Endodermal cell (in vitro differentiated cells): ENCODE data around the gene ELMO1. TPM values are rescaled to one million over a fixed set of nuclear protein-coding genes. Genes with fewer than 3 reads are reported as not detected.

ENCODE experiments used
- DNase-seq: peaks from one replicate; pipeline ENCODE4 v3.0.0-alpha.2; 2017
- H3K27ac ChIP-seq: 2 replicates; pipeline ENCODE4 v1.5.1; 2013; ENCODE audit warnings: mild to moderate bottlenecking, low read depth, low read length, moderate library complexity
- H3K27me3 ChIP-seq: 2 replicates; pipeline ENCODE4 v1.6.1; 2013; ENCODE audit warnings: mild to moderate bottlenecking, low read length, moderate library complexity; ENCODE audit not compliant: insufficient read depth, control insufficient read depth, poor library complexity, severe bottlenecking
- H3K36me3 ChIP-seq: 2 replicates; pipeline ENCODE4 v1.7.0; 2013; ENCODE audit warnings: mild to moderate bottlenecking, low read length, moderate library complexity; ENCODE audit not compliant: control insufficient read depth, insufficient read depth
- H3K4me1 ChIP-seq: one replicate; pipeline ENCODE4 v1.7.0; 2013; ENCODE audit warnings: low read length; ENCODE audit not compliant: control insufficient read depth, insufficient read depth
- H3K4me3 ChIP-seq: 2 replicates; pipeline ENCODE4 v1.5.1; 2013; ENCODE audit warnings: mild to moderate bottlenecking, low read length, moderate library complexity
- H3K9ac ChIP-seq: 2 replicates; pipeline ENCODE4 v1.6.1; 2013; ENCODE audit warnings: mild to moderate bottlenecking, low read length, moderate library complexity; ENCODE audit not compliant: poor library complexity, severe bottlenecking; ENCODE audit errors: extremely low read depth
- H3K9me3 ChIP-seq: 2 replicates; pipeline ENCODE4 v1.6.1; 2013; ENCODE audit warnings: mild to moderate bottlenecking, low read length, moderate library complexity; ENCODE audit not compliant: control insufficient read depth
- H3K27ac Mint-ChIP-seq: 2 replicates; pipeline ENCODE4 v1.8.0; 2020; ENCODE audit warnings: mixed read lengths
- H3K27me3 Mint-ChIP-seq: 2 replicates; pipeline ENCODE4 v1.8.0; 2021; ENCODE audit warnings: mild to moderate bottlenecking, mixed read lengths; ENCODE audit not compliant: insufficient read depth
- H3K36me3 Mint-ChIP-seq: 2 replicates; pipeline ENCODE4 v1.8.0; 2020; ENCODE audit warnings: low read depth, mixed read lengths
- H3K4me1 Mint-ChIP-seq: 2 replicates; pipeline ENCODE4 v1.8.0; 2020; ENCODE audit warnings: mixed read lengths
- H3K4me3 Mint-ChIP-seq: 2 replicates; pipeline ENCODE4 v1.8.0; 2020; ENCODE audit warnings: mild to moderate bottlenecking, moderate library complexity, mixed read lengths
- H3K9me3 Mint-ChIP-seq: 2 replicates; pipeline ENCODE4 v1.8.0; 2020; ENCODE audit warnings: mild to moderate bottlenecking, mixed read lengths
- CTCF ChIP-seq: fragments of 200-600 bp; sonication (generic); conservative IDR thresholded peaks from 2 replicates; pipeline ENCODE4 v1.5.0; 2021; ENCODE audit warnings: antibody characterized with exemption, mild to moderate bottlenecking
- WGBS, 2 experiments: methylation state at CpG; one replicate each; pipeline versions ENCODE4 v1.1.5 to v1.1.7; 2013; ENCODE audit warnings: missing lambda C conversion rate in 2 of 2, mixed read lengths in 1 of 2; ENCODE audit not compliant: insufficient coverage in 1 of 2, insufficient read length in 1 of 2; 5-methylcytosine and 5-hydroxymethylcytosine counted together
- total RNA-seq, 2 donors: library from RNA; stranded (reverse); fragmentation: NEBNext Ultra II Directional in 1 of 2; extraction: Animal tissue kit (Norgen Biotek cat#: 25700) in 1 of 2; gene quantifications; 2 replicates in 1 of 2; 3 replicates in 1 of 2; pipeline ENCODE4 v1.2.1, GENCODE V29; 2021

Gene ELMO1
- total RNA-seq, 2 donors from 2014 or later: 120 to 131 TPM

GRCh38 chr7:37085600-37085999 is 363.1 kb downstream of the ELMO1 start:
- no peak overlapping the region for H3K27ac ChIP-seq
- no peak for DNase-seq
- no peaks in the 10 kb centered on the region for H3K27me3 Mint-ChIP-seq
- H3K36me3 Mint-ChIP-seq: peaks cover 27% of the 10 kb centered on the region
- no peak overlapping the region for H3K27ac Mint-ChIP-seq
- peaks cover 11% of the 10 kb centered on the region for H3K36me3 ChIP-seq
- H3K4me1 Mint-ChIP-seq: no peaks in the 10 kb centered on the region
- no peak overlapping the region for H3K9ac ChIP-seq
- no peak for TF ChIP-seq CTCF
- no peaks in the 10 kb centered on the region for H3K27me3 ChIP-seq
- no peaks in the 10 kb centered on the region for H3K9me3 ChIP-seq
- WGBS, 2 experiments: 89 to 92% methylated on average over 2 to 5 of the region's 5 CpGs
- H3K4me1 ChIP-seq: no peaks in the 10 kb centered on the region
- H3K9me3 Mint-ChIP-seq: no peaks in the 10 kb centered on the region
- no peak overlapping the region for H3K4me3 ChIP-seq
- H3K4me3 Mint-ChIP-seq: no peak overlapping the region

- Mint-ChIP-seq H3K36me3 (peaks cover 27% of the 10 kb centered on the region), H3K27me3 (no peaks in the 10 kb centered on the region), H3K4me1 (no peaks in the 10 kb centered on the region), H3K4me3 (no peak overlapping the region), H3K9me3 (no peaks in the 10 kb centered on the region), H3K27ac (no peak overlapping the region)
- no peak overlapping the region for H3K27ac ChIP-seq
- H3K4me3 ChIP-seq: no peak overlapping the region
- no peak overlapping the region for H3K9ac ChIP-seq
- no peaks in the 10 kb centered on the region for H3K4me1 ChIP-seq
- no peak for TF ChIP-seq CTCF
- WGBS, 2 experiments: 70 to 89% methylated on average over 2 of the region's 2 CpGs
- DNase-seq: no peak
- H3K9me3 ChIP-seq: no peaks in the 10 kb centered on the region
- H3K36me3 ChIP-seq: peaks cover 11% of the 10 kb centered on the region
- H3K27me3 ChIP-seq: no peaks in the 10 kb centered on the region
Measured at GRCh38 chr7:37084303-37084702, 364.4 kb downstream of the ELMO1 start.

GRCh38 chr7:37083311-37084096 is 365.2 kb downstream of the ELMO1 start:
- H3K27ac ChIP-seq: no peak overlapping the region
- peaks cover 11% of the 10 kb centered on the region for H3K36me3 ChIP-seq
- H3K4me1 Mint-ChIP-seq: no peaks in the 10 kb centered on the region

More at GRCh38 chr7:37083311-37084096, 365.2 kb downstream of the ELMO1 start:
- Mint-ChIP-seq H3K36me3 (peaks cover 27% of the 10 kb centered on the region), H3K9me3 (no peaks in the 10 kb centered on the region), H3K4me3 (no peak overlapping the region), H3K27me3 (no peaks in the 10 kb centered on the region), H3K27ac (no peak overlapping the region)
- H3K4me1 ChIP-seq: no peaks in the 10 kb centered on the region
- no peak overlapping the region for H3K9ac ChIP-seq
- no peak overlapping the region for H3K4me3 ChIP-seq
- no peak for DNase-seq
- 96% methylated on average over 4 to 5 of the region's 5 CpGs for WGBS, 2 experiments
- no peaks in the 10 kb centered on the region for H3K9me3 ChIP-seq
- no peaks in the 10 kb centered on the region for H3K27me3 ChIP-seq
- TF ChIP-seq CTCF: no peak
